HL-60 (cell line): ENCODE results near the gene HACL1.

ENCODE experiments used
- DNase-seq, 2 experiments: peaks; one replicate each; pipeline ENCODE4 v3.0.0-alpha.2; 2010 to 2020; ENCODE audit warnings: low read depth in 1 of 2, low spot score in 1 of 2
- H3K27ac ChIP-seq: fragments of 250-450 bp; sonication (Bioruptor Pico); replicated peaks from 2 replicates; pipeline ENCODE4 v1.5.1; 2020; ENCODE audit warnings: mild to moderate bottlenecking, moderate library complexity
- H3K27me3 ChIP-seq: fragments of 250-450 bp; sonication (Bioruptor Pico); 2 replicates; pipeline ENCODE4 v1.5.1; 2021; ENCODE audit warnings: mild to moderate bottlenecking, moderate library complexity; ENCODE audit not compliant: insufficient read depth, poor library complexity, severe bottlenecking
- H3K4me3 ChIP-seq: replicated peaks from 2 replicates; pipeline ENCODE4 v1.5.1; 2011; ENCODE audit warnings: mild to moderate bottlenecking, control low read depth, low read length; ENCODE audit not compliant: insufficient read depth
- GABPA ChIP-seq: IDR thresholded peaks from 2 replicates; pipeline ENCODE4 v1.6.1; 2012; ENCODE audit warnings: low read depth
- POLR2AphosphoS5 ChIP-seq: IDR thresholded peaks from 2 replicates; pipeline ENCODE4 v1.6.1; 2012; ENCODE audit warnings: low read depth
- SPI1 ChIP-seq: IDR thresholded peaks from 2 replicates; pipeline ENCODE4 v1.6.1; 2012; ENCODE audit warnings: low read depth, mild to moderate bottlenecking, borderline replicate concordance
- TF ChIP-seq, protein P1 (sequence below): IDR thresholded peaks from 2 replicates; pipeline ENCODE4 v1.6.1; 2012; ENCODE audit warnings: low read depth; ENCODE audit not compliant: insufficient replicate concordance
- TF ChIP-seq, protein P2 (sequence below): IDR thresholded peaks from one replicate; pipeline ENCODE4 v1.5.1; 2011; ENCODE audit warnings: low read length, control low read depth, inconsistent platforms; ENCODE audit not compliant: insufficient read depth

HACL1 gene

DNA sequence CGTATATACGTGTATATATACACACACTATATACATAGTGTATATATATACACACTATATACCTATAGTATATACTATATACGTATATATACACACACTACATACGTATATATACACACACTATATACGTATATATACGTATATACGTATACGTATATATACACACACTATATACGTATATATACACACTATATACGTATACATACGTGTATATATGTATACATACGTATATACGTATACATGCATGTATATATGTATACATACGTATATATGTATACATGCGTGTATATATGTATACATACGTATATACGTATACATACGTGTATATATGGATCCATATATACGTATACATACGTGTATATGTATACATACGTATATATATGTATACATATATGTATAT, 9.4 kb downstream of the HACL1 start:
- Histone ChIP-seq H3K4me3 (no peak overlapping the region), H3K27me3 (no peaks in the 10 kb centered on the region), H3K27ac (no peak overlapping the region)
- TF ChIP-seq, protein P1, sequence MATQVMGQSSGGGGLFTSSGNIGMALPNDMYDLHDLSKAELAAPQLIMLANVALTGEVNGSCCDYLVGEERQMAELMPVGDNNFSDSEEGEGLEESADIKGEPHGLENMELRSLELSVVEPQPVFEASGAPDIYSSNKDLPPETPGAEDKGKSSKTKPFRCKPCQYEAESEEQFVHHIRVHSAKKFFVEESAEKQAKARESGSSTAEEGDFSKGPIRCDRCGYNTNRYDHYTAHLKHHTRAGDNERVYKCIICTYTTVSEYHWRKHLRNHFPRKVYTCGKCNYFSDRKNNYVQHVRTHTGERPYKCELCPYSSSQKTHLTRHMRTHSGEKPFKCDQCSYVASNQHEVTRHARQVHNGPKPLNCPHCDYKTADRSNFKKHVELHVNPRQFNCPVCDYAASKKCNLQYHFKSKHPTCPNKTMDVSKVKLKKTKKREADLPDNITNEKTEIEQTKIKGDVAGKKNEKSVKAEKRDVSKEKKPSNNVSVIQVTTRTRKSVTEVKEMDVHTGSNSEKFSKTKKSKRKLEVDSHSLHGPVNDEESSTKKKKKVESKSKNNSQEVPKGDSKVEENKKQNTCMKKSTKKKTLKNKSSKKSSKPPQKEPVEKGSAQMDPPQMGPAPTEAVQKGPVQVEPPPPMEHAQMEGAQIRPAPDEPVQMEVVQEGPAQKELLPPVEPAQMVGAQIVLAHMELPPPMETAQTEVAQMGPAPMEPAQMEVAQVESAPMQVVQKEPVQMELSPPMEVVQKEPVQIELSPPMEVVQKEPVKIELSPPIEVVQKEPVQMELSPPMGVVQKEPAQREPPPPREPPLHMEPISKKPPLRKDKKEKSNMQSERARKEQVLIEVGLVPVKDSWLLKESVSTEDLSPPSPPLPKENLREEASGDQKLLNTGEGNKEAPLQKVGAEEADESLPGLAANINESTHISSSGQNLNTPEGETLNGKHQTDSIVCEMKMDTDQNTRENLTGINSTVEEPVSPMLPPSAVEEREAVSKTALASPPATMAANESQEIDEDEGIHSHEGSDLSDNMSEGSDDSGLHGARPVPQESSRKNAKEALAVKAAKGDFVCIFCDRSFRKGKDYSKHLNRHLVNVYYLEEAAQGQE, result no peak
- TF ChIP-seq POLR2AphosphoS5, result no peak
- TF ChIP-seq, protein P2, sequence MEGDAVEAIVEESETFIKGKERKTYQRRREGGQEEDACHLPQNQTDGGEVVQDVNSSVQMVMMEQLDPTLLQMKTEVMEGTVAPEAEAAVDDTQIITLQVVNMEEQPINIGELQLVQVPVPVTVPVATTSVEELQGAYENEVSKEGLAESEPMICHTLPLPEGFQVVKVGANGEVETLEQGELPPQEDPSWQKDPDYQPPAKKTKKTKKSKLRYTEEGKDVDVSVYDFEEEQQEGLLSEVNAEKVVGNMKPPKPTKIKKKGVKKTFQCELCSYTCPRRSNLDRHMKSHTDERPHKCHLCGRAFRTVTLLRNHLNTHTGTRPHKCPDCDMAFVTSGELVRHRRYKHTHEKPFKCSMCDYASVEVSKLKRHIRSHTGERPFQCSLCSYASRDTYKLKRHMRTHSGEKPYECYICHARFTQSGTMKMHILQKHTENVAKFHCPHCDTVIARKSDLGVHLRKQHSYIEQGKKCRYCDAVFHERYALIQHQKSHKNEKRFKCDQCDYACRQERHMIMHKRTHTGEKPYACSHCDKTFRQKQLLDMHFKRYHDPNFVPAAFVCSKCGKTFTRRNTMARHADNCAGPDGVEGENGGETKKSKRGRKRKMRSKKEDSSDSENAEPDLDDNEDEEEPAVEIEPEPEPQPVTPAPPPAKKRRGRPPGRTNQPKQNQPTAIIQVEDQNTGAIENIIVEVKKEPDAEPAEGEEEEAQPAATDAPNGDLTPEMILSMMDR, result no peak
- TF ChIP-seq SPI1, result no peak
- no peak for DNase-seq

DNA sequence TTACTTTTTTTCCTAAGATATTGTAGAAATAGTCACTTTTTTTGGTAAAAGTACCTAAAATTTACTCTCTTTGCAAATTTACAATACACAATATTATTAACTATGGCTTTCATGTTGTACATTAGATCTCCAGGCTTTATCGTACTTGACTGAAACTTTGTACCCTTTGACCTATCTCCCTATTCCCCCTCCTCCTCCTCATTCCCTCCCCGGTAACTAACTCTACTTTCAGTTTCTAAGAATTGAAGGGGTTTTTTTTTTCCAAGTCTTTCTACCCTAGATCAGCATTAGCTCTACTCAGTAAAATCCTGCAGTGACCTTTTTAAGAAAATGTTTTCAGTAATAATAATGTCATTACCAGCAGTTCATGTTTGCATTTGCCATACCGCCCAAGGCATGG, 10.1 kb downstream of the HACL1 start:
- DNase-seq, result no peak
- no peak overlapping the region for H3K4me3 ChIP-seq
- TF ChIP-seq, protein P1, result no peak
- TF ChIP-seq SPI1 (no peak), GABPA (no peak), POLR2AphosphoS5 (no peak)
- TF ChIP-seq, protein P2, result no peak

DNA sequence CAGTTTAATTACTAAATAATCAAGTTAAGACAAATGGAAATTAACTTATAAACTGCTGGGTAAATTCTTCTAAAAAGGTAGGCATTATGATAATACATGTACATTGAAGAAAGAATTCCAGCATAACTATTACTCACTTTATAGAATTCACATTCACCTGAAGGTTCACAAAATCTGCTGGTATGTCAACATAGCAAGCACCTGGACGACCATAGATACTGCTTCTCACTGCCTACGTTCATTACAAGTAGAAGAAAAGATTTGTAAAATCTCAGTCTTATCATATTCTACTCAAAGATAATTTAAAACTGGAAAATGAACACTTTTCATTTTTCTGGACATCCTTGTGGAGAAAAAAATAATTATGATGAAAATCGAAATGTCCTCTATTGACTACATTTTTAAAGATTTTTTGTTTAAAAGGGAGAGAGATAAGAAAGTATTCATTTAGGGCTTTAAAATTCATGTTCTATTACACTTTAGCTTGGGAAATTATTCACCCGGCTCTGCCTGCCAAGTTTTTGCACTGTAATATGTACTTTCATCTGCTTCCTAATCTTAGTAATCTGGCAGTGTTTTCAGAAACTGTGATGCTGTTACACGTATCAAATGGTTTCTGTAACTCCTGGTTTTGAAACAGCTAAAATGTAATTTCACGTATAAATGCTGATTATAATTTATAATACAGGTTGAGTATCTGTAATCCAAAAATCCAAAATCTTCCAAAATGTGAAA, 16.1 kb downstream of the HACL1 start:
- Histone ChIP-seq H3K4me3 (no peak overlapping the region), H3K27ac (no peak overlapping the region), H3K27me3 (no peaks in the 10 kb centered on the region)
- TF ChIP-seq, protein P1, result no peak
- no peak for TF ChIP-seq SPI1
- no peak for DNase-seq

More for the DNA sequence above, 10.1 kb downstream of the HACL1 start:
- Histone ChIP-seq H3K27me3 (no peaks in the 10 kb centered on the region), H3K27ac (no peak overlapping the region)
